Liver (tissue), 9 donors: ENCODE results near the gene OTUD6A. TPM values are rescaled to one million over a fixed set of nuclear protein-coding genes. Genes with fewer than 3 reads are reported as not detected.

ENCODE experiments used
- DNase-seq: peaks from one replicate; pipeline ENCODE4 v3.0.0-alpha.2; 2017; ENCODE audit warnings: low spot score
- H3K27ac ChIP-seq, 2 donors: one replicate each; pipeline ENCODE4 v1.7.0; 2013; ENCODE audit warnings: inconsistent platforms in 2 of 2, low read length in 2 of 2, control low read depth in 1 of 2, low read depth in 1 of 2, mild to moderate bottlenecking in 1 of 2
- H3K27me3 ChIP-seq, 4 donors: one replicate each; pipeline versions ENCODE4 v1.6.1 to v1.7.0; 2013; ENCODE audit warnings: low read length in 3 of 4, inconsistent platforms in 1 of 4, mild to moderate bottlenecking in 1 of 4, moderate library complexity in 1 of 4; ENCODE audit not compliant: control insufficient read depth in 4 of 4, insufficient read depth in 4 of 4
- H3K36me3 ChIP-seq, 4 donors: one replicate each; pipeline versions ENCODE4 v1.6.1 to v1.7.0; 2013; ENCODE audit warnings: low read length in 3 of 4, mild to moderate bottlenecking in 3 of 4, low read depth in 1 of 4, moderate library complexity in 1 of 4; ENCODE audit not compliant: control insufficient read depth in 4 of 4, insufficient read depth in 3 of 4
- H3K4me1 ChIP-seq, 4 donors: one replicate each; pipeline versions ENCODE4 v1.6.1 to v1.7.0; 2013; ENCODE audit warnings: low read length in 3 of 4, mild to moderate bottlenecking in 3 of 4, moderate library complexity in 1 of 4; ENCODE audit not compliant: control insufficient read depth in 4 of 4, insufficient read depth in 4 of 4
- H3K4me3 ChIP-seq, 3 donors: one replicate each; pipeline versions ENCODE4 v1.6.1 to v1.7.0; 2013; ENCODE audit warnings: low read length in 3 of 3, control low read depth in 1 of 3, low read depth in 1 of 3, mild to moderate bottlenecking in 1 of 3
- H3K9ac ChIP-seq, 2 donors: one replicate each; pipeline ENCODE4 v1.7.0; 2013; ENCODE audit warnings: low read length in 2 of 2, mild to moderate bottlenecking in 2 of 2, moderate library complexity in 2 of 2, control low read depth in 1 of 2, low read depth in 1 of 2
- H3K9me3 ChIP-seq, 4 donors: one replicate each; pipeline versions ENCODE4 v1.6.1 to v1.7.0; 2013; ENCODE audit warnings: low read length in 3 of 4; ENCODE audit not compliant: control insufficient read depth in 4 of 4
- EGR1 ChIP-seq, 2 donors: IDR thresholded peaks; 2 replicates each; pipeline ENCODE4 v1.6.1; 2016 to 2018; ENCODE audit warnings: antibody characterized with exemption in 2 of 2, low read depth in 2 of 2
- FOXA1 ChIP-seq: IDR thresholded peaks from 2 replicates; pipeline ENCODE4 v1.6.1; 2016; ENCODE audit warnings: antibody characterized with exemption
- FOXA2 ChIP-seq: IDR thresholded peaks from 2 replicates; pipeline ENCODE4 v1.6.1; 2016; ENCODE audit warnings: antibody characterized with exemption
- GABPA ChIP-seq, 2 donors: IDR thresholded peaks in 1 of 2; conservative IDR thresholded peaks in 1 of 2; 2 replicates each; pipeline ENCODE4 v1.6.1; 2016; ENCODE audit warnings: antibody characterized with exemption in 2 of 2, mild to moderate bottlenecking in 1 of 2, moderate library complexity in 1 of 2
- HNF4A ChIP-seq, 2 donors: conservative IDR thresholded peaks; 2 replicates each; pipeline ENCODE4 v1.6.1; 2016; ENCODE audit warnings: antibody characterized with exemption in 2 of 2, mild to moderate bottlenecking in 2 of 2
- HNF4G ChIP-seq: IDR thresholded peaks from 2 replicates; pipeline ENCODE4 v1.6.1; 2016; ENCODE audit warnings: antibody characterized with exemption
- JUND ChIP-seq, 2 donors: IDR thresholded peaks; 2 replicates each; pipeline ENCODE4 v1.6.1; 2016; ENCODE audit warnings: antibody characterized with exemption in 2 of 2
- NR2F2 ChIP-seq: IDR thresholded peaks from 2 replicates; pipeline ENCODE4 v1.6.1; 2016; ENCODE audit warnings: antibody characterized with exemption
- RAD21 ChIP-seq, 2 donors: IDR thresholded peaks; 2 replicates each; pipeline ENCODE4 v1.6.1; 2016; ENCODE audit warnings: antibody characterized with exemption in 2 of 2, mild to moderate bottlenecking in 2 of 2
- RXRA ChIP-seq, 2 donors: IDR thresholded peaks; 2 replicates each; pipeline ENCODE4 v1.6.1; 2017 to 2018; ENCODE audit warnings: antibody characterized with exemption in 2 of 2, mild to moderate bottlenecking in 1 of 2
- SP1 ChIP-seq: IDR thresholded peaks from 2 replicates; pipeline ENCODE4 v1.6.1; 2018; ENCODE audit warnings: antibody characterized with exemption, mild to moderate bottlenecking
- TAF1 ChIP-seq: conservative IDR thresholded peaks from 2 replicates; pipeline ENCODE4 v1.6.1; 2016; ENCODE audit warnings: antibody characterized with exemption, mild to moderate bottlenecking
- YY1 ChIP-seq: IDR thresholded peaks from 2 replicates; pipeline ENCODE4 v1.6.1; 2016; ENCODE audit warnings: antibody characterized with exemption, mild to moderate bottlenecking
- WGBS: extraction: QIAGEN DNeasy Blood & Tissue Kit; methylation state at CpG from one replicate; pipeline ENCODE4 v1.1.7; 2013; 5-methylcytosine and 5-hydroxymethylcytosine counted together
- polyA plus RNA-seq, 2 donors: library from polyadenylated mRNA; stranded (reverse) in 1 of 2; unstranded in 1 of 2; fragments of 200-250 nt in 1 of 2; fragments of >200 nt in 1 of 2; fragmentation: Nextera tagmentation in 1 of 2; extraction: Ambion mirVana in 1 of 2; gene quantifications; one replicate each; pipeline versions ENCODE4 v1.2.1 to v1.2.3, GENCODE V29; 2013 to 2015
- total RNA-seq, 2 donors: library from RNA; depleted of rRNA; stranded (reverse); fragments of >200 nt; gene quantifications; one replicate each; pipeline ENCODE4 v1.2.3, GENCODE V29; 2014
- TF ChIP-seq, protein P1 (sequence below): IDR thresholded peaks from 2 replicates; pipeline ENCODE4 v1.6.1; 2016; ENCODE audit warnings: antibody characterized with exemption
- TF ChIP-seq, protein P2 (sequence below): IDR thresholded peaks from 2 replicates; pipeline ENCODE4 v1.6.1; 2016; ENCODE audit warnings: antibody characterized with exemption, mild to moderate bottlenecking
- TF ChIP-seq, protein P3 (sequence below): IDR thresholded peaks from 2 replicates; pipeline ENCODE4 v1.6.1; 2016; ENCODE audit warnings: antibody characterized with exemption
- TF ChIP-seq, protein P4 (sequence below): fragments of 150-350 bp; IDR thresholded peaks from 2 replicates; pipeline ENCODE4 v1.5.1; 2017; ENCODE audit warnings: improper control_type of control experiment, low read depth, low read length; ENCODE audit not compliant: missing input control
- TF ChIP-seq, protein P5 (sequence below): IDR thresholded peaks from 2 replicates; pipeline ENCODE4 v1.6.1; 2016; ENCODE audit warnings: antibody characterized with exemption
- donor health status: healthy.
- donor health status: healthy.
- donor health status: healthy.
- donor health status: healthy.
- donor health status: healthy.

The OTUD6A gene
- total and polyA plus RNA-seq, 4 donors = not detected

DNA sequence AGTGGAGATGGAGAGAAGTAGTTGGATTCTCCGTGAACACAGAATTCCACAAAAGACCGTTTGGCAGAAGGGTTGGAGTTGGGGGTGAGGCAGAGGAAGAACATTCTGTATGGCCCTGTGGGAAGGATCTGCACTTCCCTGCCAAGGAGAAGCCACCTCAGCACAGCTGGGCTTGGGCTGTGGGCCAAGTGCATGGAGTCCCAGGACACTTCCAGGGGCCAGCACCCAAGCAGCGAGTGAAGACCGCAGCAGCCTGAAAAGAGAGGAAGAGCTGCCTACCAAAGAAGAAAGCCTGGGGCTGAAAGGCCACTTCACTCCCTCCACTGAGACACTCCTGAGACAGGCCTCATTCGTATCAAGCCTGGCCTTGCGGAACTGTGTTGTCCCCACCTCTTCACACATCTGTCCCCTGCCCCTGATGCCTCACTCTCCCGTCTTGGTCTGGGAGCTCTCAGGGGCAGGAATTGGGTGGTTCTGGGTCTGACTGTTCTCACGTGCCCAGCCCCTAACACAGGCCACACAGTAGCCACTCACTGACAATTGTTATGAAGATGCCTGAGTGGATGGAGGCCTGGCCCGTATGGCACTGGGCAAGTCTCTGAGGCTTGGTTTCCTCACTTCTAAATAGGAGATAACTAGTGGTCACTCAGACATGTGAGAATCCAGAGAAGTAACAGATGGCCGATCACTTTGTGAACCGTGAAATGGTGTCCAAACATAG lies 9.2 kb upstream of the OTUD6A start:
- no peaks in the 10 kb centered on the region for H3K36me3 ChIP-seq
- no peaks in the 10 kb centered on the region for H3K9me3 ChIP-seq
- no peaks in the 10 kb centered on the region for H3K4me1 ChIP-seq
- H3K27ac ChIP-seq = no peak overlapping the region
- DNase-seq = no peak
- H3K9ac ChIP-seq = no peak overlapping the region
- H3K4me3 ChIP-seq = no peak overlapping the region
- TF ChIP-seq YY1 (no peak), HNF4G (no peak), SP1 (no peak), TAF1 (no peak), RXRA (IDR thresholded peaks at IDR 0.05) (no peak), FOXA1 (no peak), FOXA2 (no peak), NR2F2 (no peak), JUND (IDR thresholded peaks at IDR 0.05) (no peak), EGR1 (IDR thresholded peaks at IDR 0.05; ENCODE audit: low read depth in 2 of 2) (no peak), GABPA (IDR thresholded peaks at IDR 0.05 in 1 of 2, conservative IDR thresholded peaks at IDR 0.05 in 1 of 2) (no peak), HNF4A (conservative IDR thresholded peaks at IDR 0.05) (no peak), RAD21 (IDR thresholded peaks at IDR 0.05) (no peak)
- TF ChIP-seq, protein P1, sequence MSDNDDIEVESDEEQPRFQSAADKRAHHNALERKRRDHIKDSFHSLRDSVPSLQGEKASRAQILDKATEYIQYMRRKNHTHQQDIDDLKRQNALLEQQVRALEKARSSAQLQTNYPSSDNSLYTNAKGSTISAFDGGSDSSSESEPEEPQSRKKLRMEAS = no peak
- TF ChIP-seq, protein P2, sequence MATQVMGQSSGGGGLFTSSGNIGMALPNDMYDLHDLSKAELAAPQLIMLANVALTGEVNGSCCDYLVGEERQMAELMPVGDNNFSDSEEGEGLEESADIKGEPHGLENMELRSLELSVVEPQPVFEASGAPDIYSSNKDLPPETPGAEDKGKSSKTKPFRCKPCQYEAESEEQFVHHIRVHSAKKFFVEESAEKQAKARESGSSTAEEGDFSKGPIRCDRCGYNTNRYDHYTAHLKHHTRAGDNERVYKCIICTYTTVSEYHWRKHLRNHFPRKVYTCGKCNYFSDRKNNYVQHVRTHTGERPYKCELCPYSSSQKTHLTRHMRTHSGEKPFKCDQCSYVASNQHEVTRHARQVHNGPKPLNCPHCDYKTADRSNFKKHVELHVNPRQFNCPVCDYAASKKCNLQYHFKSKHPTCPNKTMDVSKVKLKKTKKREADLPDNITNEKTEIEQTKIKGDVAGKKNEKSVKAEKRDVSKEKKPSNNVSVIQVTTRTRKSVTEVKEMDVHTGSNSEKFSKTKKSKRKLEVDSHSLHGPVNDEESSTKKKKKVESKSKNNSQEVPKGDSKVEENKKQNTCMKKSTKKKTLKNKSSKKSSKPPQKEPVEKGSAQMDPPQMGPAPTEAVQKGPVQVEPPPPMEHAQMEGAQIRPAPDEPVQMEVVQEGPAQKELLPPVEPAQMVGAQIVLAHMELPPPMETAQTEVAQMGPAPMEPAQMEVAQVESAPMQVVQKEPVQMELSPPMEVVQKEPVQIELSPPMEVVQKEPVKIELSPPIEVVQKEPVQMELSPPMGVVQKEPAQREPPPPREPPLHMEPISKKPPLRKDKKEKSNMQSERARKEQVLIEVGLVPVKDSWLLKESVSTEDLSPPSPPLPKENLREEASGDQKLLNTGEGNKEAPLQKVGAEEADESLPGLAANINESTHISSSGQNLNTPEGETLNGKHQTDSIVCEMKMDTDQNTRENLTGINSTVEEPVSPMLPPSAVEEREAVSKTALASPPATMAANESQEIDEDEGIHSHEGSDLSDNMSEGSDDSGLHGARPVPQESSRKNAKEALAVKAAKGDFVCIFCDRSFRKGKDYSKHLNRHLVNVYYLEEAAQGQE = no peak
- TF ChIP-seq, protein P3, sequence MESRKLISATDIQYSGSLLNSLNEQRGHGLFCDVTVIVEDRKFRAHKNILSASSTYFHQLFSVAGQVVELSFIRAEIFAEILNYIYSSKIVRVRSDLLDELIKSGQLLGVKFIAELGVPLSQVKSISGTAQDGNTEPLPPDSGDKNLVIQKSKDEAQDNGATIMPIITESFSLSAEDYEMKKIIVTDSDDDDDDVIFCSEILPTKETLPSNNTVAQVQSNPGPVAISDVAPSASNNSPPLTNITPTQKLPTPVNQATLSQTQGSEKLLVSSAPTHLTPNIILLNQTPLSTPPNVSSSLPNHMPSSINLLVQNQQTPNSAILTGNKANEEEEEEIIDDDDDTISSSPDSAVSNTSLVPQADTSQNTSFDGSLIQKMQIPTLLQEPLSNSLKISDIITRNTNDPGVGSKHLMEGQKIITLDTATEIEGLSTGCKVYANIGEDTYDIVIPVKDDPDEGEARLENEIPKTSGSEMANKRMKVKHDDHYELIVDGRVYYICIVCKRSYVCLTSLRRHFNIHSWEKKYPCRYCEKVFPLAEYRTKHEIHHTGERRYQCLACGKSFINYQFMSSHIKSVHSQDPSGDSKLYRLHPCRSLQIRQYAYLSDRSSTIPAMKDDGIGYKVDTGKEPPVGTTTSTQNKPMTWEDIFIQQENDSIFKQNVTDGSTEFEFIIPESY = no peak
- TF ChIP-seq, protein P4, sequence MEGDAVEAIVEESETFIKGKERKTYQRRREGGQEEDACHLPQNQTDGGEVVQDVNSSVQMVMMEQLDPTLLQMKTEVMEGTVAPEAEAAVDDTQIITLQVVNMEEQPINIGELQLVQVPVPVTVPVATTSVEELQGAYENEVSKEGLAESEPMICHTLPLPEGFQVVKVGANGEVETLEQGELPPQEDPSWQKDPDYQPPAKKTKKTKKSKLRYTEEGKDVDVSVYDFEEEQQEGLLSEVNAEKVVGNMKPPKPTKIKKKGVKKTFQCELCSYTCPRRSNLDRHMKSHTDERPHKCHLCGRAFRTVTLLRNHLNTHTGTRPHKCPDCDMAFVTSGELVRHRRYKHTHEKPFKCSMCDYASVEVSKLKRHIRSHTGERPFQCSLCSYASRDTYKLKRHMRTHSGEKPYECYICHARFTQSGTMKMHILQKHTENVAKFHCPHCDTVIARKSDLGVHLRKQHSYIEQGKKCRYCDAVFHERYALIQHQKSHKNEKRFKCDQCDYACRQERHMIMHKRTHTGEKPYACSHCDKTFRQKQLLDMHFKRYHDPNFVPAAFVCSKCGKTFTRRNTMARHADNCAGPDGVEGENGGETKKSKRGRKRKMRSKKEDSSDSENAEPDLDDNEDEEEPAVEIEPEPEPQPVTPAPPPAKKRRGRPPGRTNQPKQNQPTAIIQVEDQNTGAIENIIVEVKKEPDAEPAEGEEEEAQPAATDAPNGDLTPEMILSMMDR = no peak
- TF ChIP-seq, protein P5, sequence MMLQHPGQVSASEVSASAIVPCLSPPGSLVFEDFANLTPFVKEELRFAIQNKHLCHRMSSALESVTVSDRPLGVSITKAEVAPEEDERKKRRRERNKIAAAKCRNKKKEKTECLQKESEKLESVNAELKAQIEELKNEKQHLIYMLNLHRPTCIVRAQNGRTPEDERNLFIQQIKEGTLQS = no peak
- 85% methylated on average over 11 of the region's 11 CpGs for WGBS
- H3K27me3 ChIP-seq = no peaks in the 10 kb centered on the region
